HG03139 (cell line): ENCODE measurements around the gene VWA3A.
"Not testable (repeated sequence)": the region's sequence is repeated elsewhere in the genome, so short reads cannot be mapped to it uniquely, and the experiment has no call there.

ENCODE experiments used
- ATAC-seq: cut with Tn5 transposase; IDR thresholded peaks from one replicate; pipeline ENCODE4 v1.9.1; 2021; ENCODE audit not compliant: unreplicated experiment

The VWA3A gene

GRCh38 chr16:22195695-22196558 lies 103.6 kb downstream of the VWA3A start:
- no peak for ATAC-seq

- not testable (repeated sequence) for ATAC-seq
Measured at GRCh38 chr16:22196559-22197168, 104.3 kb downstream of the VWA3A start.

GRCh38 chr16:22198547-22199293 lies 106.4 kb downstream of the VWA3A start:
- ATAC-seq, result no peak

GRCh38 chr16:22202261-22202637 lies 109.9 kb downstream of the VWA3A start:
- no peak for ATAC-seq

- ATAC-seq, result no peak
Measured at GRCh38 chr16:22203091-22203490, 110.8 kb downstream of the VWA3A start.

- ATAC-seq, result no peak
Measured at GRCh38 chr16:22204091-22204655, 111.8 kb downstream of the VWA3A start.

- ATAC-seq, result no peak
Measured at GRCh38 chr16:22205577-22206012, 113.3 kb downstream of the VWA3A start.

- peak; percentile 88 for ATAC-seq
Measured at GRCh38 chr16:22206013-22206841, 113.9 kb downstream of the VWA3A start, which contains the start of gene EEF2K. Gene EEF2K (plus strand): TSS chr16:22206278. CDS start chr16:22225730, 19,452 bp downstream.
